DMS114 treated with DMSO at 0.1 percent for 48 hours (cell line): ENCODE measurements around the gene C1orf116.

Experiments
- DNase-seq: peaks from one replicate; lab custom pipeline; 2025; ENCODE audit not compliant: unreplicated experiment; lab: John Stamatoyannopoulos, UW

C1orf116 gene

GRCh38 chr1:207032528-207033017 lies at the start of gene C1orf116:
Gene C1orf116 (minus strand): TSS chr1:207032756. CDS start chr1:207027598, 5,158 bp downstream.
- no peak for DNase-seq

GRCh38 chr1:207081806-207082205 lies 49.2 kb upstream of the C1orf116 start:
- DNase-seq: no peak

GRCh38 chr1:207081088-207081487 lies 48.5 kb upstream of the C1orf116 start:
- DNase-seq: no peak

- DNase-seq: no peak
Observed at GRCh38 chr1:207079706-207080241, 47.2 kb upstream of the C1orf116 start.

GRCh38 chr1:207078578-207079132 lies 46.1 kb upstream of the C1orf116 start:
- no peak for DNase-seq

GRCh38 chr1:207077470-207078377 lies 45.2 kb upstream of the C1orf116 start:
- peak; percentile 50 for DNase-seq

- DNase-seq: no peak
Observed at GRCh38 chr1:207077012-207077411, 44.5 kb upstream of the C1orf116 start.

- no peak for DNase-seq
Observed at GRCh38 chr1:207076181-207076955, 43.8 kb upstream of the C1orf116 start.

GRCh38 chr1:207073906-207074820 lies 41.6 kb upstream of the C1orf116 start:
- DNase-seq: no peak

- no peak for DNase-seq
Observed at GRCh38 chr1:207072233-207072632, 39.7 kb upstream of the C1orf116 start.

- no peak for DNase-seq
Observed at GRCh38 chr1:207071426-207071825, 38.9 kb upstream of the C1orf116 start.

GRCh38 chr1:207070811-207071210 lies 38.3 kb upstream of the C1orf116 start:
- DNase-seq: no peak

GRCh38 chr1:207069858-207070506 lies 37.4 kb upstream of the C1orf116 start:
- DNase-seq: no peak

GRCh38 chr1:207069061-207069460 lies 36.5 kb upstream of the C1orf116 start:
- DNase-seq: no peak

- no peak for DNase-seq
Observed at GRCh38 chr1:207067665-207068064, 35.1 kb upstream of the C1orf116 start.

- no peak for DNase-seq
Observed at GRCh38 chr1:207067185-207067584, 34.6 kb upstream of the C1orf116 start.

GRCh38 chr1:207064561-207064960 lies 32.0 kb upstream of the C1orf116 start:
- no peak for DNase-seq

GRCh38 chr1:207063014-207063413 lies 30.5 kb upstream of the C1orf116 start:
- no peak for DNase-seq

- DNase-seq: no peak
Observed at GRCh38 chr1:207062058-207062457, 29.5 kb upstream of the C1orf116 start.

GRCh38 chr1:207060596-207060995 lies 28.0 kb upstream of the C1orf116 start:
- no peak for DNase-seq
